HEK293 (cell line): ENCODE results near the gene STXBP4.

Experiments
- CTCF ChIA-PET: fragments of 350-600 bp; formaldehyde crosslinking; extraction: SDS; loops from one replicate; lab custom pipeline; 2021; ENCODE audit warnings: antibody characterized with exemption; lab: Yijun Ruan, JAX
- POLR2A ChIA-PET: fragments of 300-600 bp; formaldehyde crosslinking; extraction: SDS; loops from one replicate; lab custom pipeline; 2020; ENCODE audit warnings: antibody characterized with exemption, inconsistent platforms; lab: Yijun Ruan, JAX
- H3K27ac ChIP-seq: fragments of 200-500 bp; sonication (Bioruptor generic); 2 replicates; pipeline ENCODE4 v1.5.1; 2014; ENCODE audit warnings: low read depth, low read length, control low read depth, inconsistent platforms; ENCODE audit errors: extremely low read depth
- H3K36me3 ChIP-seq, 2 experiments: fragments of 200-500 bp in 1 of 2; sonication (Bioruptor generic) in 1 of 2; 1 replicate in 1 of 2; 2 replicates in 1 of 2; pipeline ENCODE4 v1.5.1; 2014 to 2017; ENCODE audit warnings: inconsistent platforms in 2 of 2, low read length in 2 of 2; ENCODE audit not compliant: control insufficient read depth in 2 of 2, insufficient read depth in 1 of 2
- H3K4me1 ChIP-seq: fragments of 200-500 bp; sonication (Bioruptor generic); 2 replicates; pipeline ENCODE4 v1.5.1; 2014; ENCODE audit warnings: mild to moderate bottlenecking, low read length, inconsistent platforms; ENCODE audit not compliant: control insufficient read depth, insufficient read depth
- H3K4me3 ChIP-seq: 2 replicates; pipeline ENCODE4 v1.5.1; 2011; ENCODE audit warnings: low read depth, mild to moderate bottlenecking, control low read depth, low read length, moderate library complexity
- H3K9me3 ChIP-seq: fragments of 200-500 bp; sonication (Bioruptor generic); 2 replicates; pipeline ENCODE4 v1.5.1; 2014; ENCODE audit warnings: low read depth, low read length, inconsistent platforms; ENCODE audit not compliant: control insufficient read depth, insufficient read depth
- CTCF ChIP-seq: fragments of 450-650 bp; formaldehyde crosslinking; IDR thresholded peaks from 2 replicates; pipeline ENCODE4 v1.5.1; 2016; ENCODE audit warnings: missing biosample characterization, missing genetic modification characterization
- FEZF1 ChIP-seq: fragments of 450-650 bp; formaldehyde crosslinking; IDR thresholded peaks from 2 replicates; pipeline ENCODE4 v1.5.1; 2016; ENCODE audit warnings: missing biosample characterization, missing genetic modification characterization
- GLI2 ChIP-seq: fragments of 450-650 bp; formaldehyde crosslinking; IDR thresholded peaks from 2 replicates; pipeline ENCODE4; 2017; ENCODE audit warnings: missing biosample characterization, missing genetic modification characterization, low read depth, borderline replicate concordance
- GLIS1 ChIP-seq: fragments of 450-650 bp; formaldehyde crosslinking; IDR thresholded peaks from 2 replicates; pipeline ENCODE4 v1.5.1; 2016; ENCODE audit warnings: missing biosample characterization, missing genetic modification characterization
- KLF8 ChIP-seq: fragments of 450-650 bp; formaldehyde crosslinking; IDR thresholded peaks from 2 replicates; pipeline ENCODE4 v1.5.1; 2016; ENCODE audit warnings: missing biosample characterization, missing genetic modification characterization
- SALL2 ChIP-seq: fragments of 450-650 bp; formaldehyde crosslinking; IDR thresholded peaks from 2 replicates; pipeline ENCODE4 v1.5.0; 2017; ENCODE audit warnings: missing biosample characterization, mild to moderate bottlenecking, missing genetic modification characterization, borderline replicate concordance
- ZBTB1 ChIP-seq: fragments of 450-650 bp; formaldehyde crosslinking; IDR thresholded peaks from 2 replicates; pipeline ENCODE4 v1.5.1; 2016; ENCODE audit warnings: missing biosample characterization, missing genetic modification characterization
- ZBTB44 ChIP-seq: fragments of 450-650 bp; IDR thresholded peaks from 2 replicates; pipeline ENCODE4 v1.5.1; 2018; ENCODE audit warnings: missing biosample characterization, mild to moderate bottlenecking, missing genetic modification characterization
- ZFP37 ChIP-seq: fragments of 450-650 bp; formaldehyde crosslinking; IDR thresholded peaks from 2 replicates; pipeline ENCODE4 v1.5.1; 2016; ENCODE audit warnings: missing biosample characterization, missing genetic modification characterization
- ZNF138 ChIP-seq: fragments of 450-650 bp; formaldehyde crosslinking; IDR thresholded peaks from 2 replicates; pipeline ENCODE4 v1.5.1; 2016; ENCODE audit warnings: missing biosample characterization, missing genetic modification characterization, borderline replicate concordance
- ZNF174 ChIP-seq: fragments of 450-650 bp; formaldehyde crosslinking; IDR thresholded peaks from 2 replicates; pipeline ENCODE4 v1.5.0; 2017; ENCODE audit warnings: missing biosample characterization, mild to moderate bottlenecking, missing genetic modification characterization
- ZNF184 ChIP-seq: fragments of 450-650 bp; IDR thresholded peaks from 2 replicates; pipeline ENCODE4 v1.5.1; 2018; ENCODE audit warnings: missing biosample characterization, mild to moderate bottlenecking, missing genetic modification characterization
- ZNF19 ChIP-seq: fragments of 450-650 bp; formaldehyde crosslinking; IDR thresholded peaks from 2 replicates; pipeline ENCODE4; 2016; ENCODE audit warnings: missing biosample characterization, missing genetic modification characterization, low read depth
- ZNF214 ChIP-seq: fragments of 450-650 bp; formaldehyde crosslinking; IDR thresholded peaks from 2 replicates; pipeline ENCODE4 v1.5.1; 2017; ENCODE audit warnings: missing biosample characterization, mild to moderate bottlenecking, missing genetic modification characterization, borderline replicate concordance
- ZNF23 ChIP-seq: fragments of 450-650 bp; formaldehyde crosslinking; IDR thresholded peaks from 2 replicates; pipeline ENCODE4 v1.5.1; 2016; ENCODE audit warnings: missing biosample characterization, missing genetic modification characterization, borderline replicate concordance
- ZNF354C ChIP-seq: fragments of 450-650 bp; formaldehyde crosslinking; IDR thresholded peaks from 2 replicates; pipeline ENCODE4 v1.5.1; 2016; ENCODE audit warnings: missing biosample characterization, missing genetic modification characterization, low read depth, borderline replicate concordance
- ZNF529 ChIP-seq: fragments of 450-650 bp; formaldehyde crosslinking; IDR thresholded peaks from 2 replicates; pipeline ENCODE4 v1.5.1; 2017; ENCODE audit warnings: missing genetic modification characterization, missing biosample characterization; ENCODE audit not compliant: insufficient replicate concordance
- ZNF544 ChIP-seq: fragments of 450-650 bp; formaldehyde crosslinking; IDR thresholded peaks from 2 replicates; pipeline ENCODE4 v1.5.0; 2017; ENCODE audit warnings: missing biosample characterization, missing genetic modification characterization
- ZNF549 ChIP-seq: fragments of 450-650 bp; IDR thresholded peaks from 2 replicates; pipeline ENCODE4 v1.5.1; 2018; ENCODE audit warnings: missing biosample characterization, missing genetic modification characterization, mild to moderate bottlenecking, inconsistent platforms, moderate library complexity
- ZNF623 ChIP-seq: fragments of 450-650 bp; formaldehyde crosslinking; IDR thresholded peaks from 2 replicates; pipeline ENCODE4 v1.5.1; 2016; ENCODE audit warnings: missing biosample characterization, missing genetic modification characterization
- ZNF658 ChIP-seq: fragments of 450-650 bp; formaldehyde crosslinking; IDR thresholded peaks from 2 replicates; pipeline ENCODE4; 2016; ENCODE audit warnings: missing biosample characterization, missing genetic modification characterization
- ZNF704 ChIP-seq: fragments of 450-650 bp; formaldehyde crosslinking; IDR thresholded peaks from 2 replicates; pipeline ENCODE4 v1.5.1; 2016; ENCODE audit warnings: missing biosample characterization, missing genetic modification characterization

STXBP4 gene

GRCh38 chr17:55133583-55133982 lies 165.0 kb downstream of the STXBP4 start:
- H3K4me1 ChIP-seq, result no peaks in the 10 kb centered on the region
- H3K9me3 ChIP-seq, result no peaks in the 10 kb centered on the region
- TF ChIP-seq FEZF1 (tag by site-specific recombination) (no peak), ZNF544 (tag by site-specific recombination) (no peak), ZNF174 (tag by site-specific recombination) (no peak), CTCF (tag by site-specific recombination) (no peak), SALL2 (tag by site-specific recombination) (no peak), ZBTB1 (no peak), ZNF19 (no peak), ZNF23 (no peak)
- H3K4me3 ChIP-seq, result no peak overlapping the region
- ChIA-PET CTCF (interaction anchor here (0.7 kb wide), 1 partner anchor 637 kb away, joined by 5 read pairs; no protein-coding TSS in a partner anchor), POLR2A (no interaction called here)
- no peaks in the 10 kb centered on the region for H3K36me3 ChIP-seq
- no peak overlapping the region for H3K27ac ChIP-seq

- no peaks in the 10 kb centered on the region for H3K9me3 ChIP-seq
- CTCF ChIA-PET, result no interaction called here
- POLR2A ChIA-PET, result no interaction called here
- TF ChIP-seq ZNF214 (tag by site-specific recombination) (no peak), ZNF138 (tag by site-specific recombination) (no peak), GLI2 (tag by site-specific recombination) (no peak), ZNF529 (tag by site-specific recombination) (no peak), ZNF623 (tag by site-specific recombination) (no peak), ZNF184 (no peak), GLIS1 (tag by site-specific recombination) (no peak)
- no peaks in the 10 kb centered on the region for H3K4me1 ChIP-seq
- H3K27ac ChIP-seq, result no peak overlapping the region
- no peaks in the 10 kb centered on the region for H3K36me3 ChIP-seq
- no peak overlapping the region for H3K4me3 ChIP-seq
Observed at GRCh38 chr17:55134486-55135157, 166.1 kb downstream of the STXBP4 start.

GRCh38 chr17:55140809-55141208 lies 172.2 kb downstream of the STXBP4 start:
- no peak overlapping the region for H3K27ac ChIP-seq
- H3K4me3 ChIP-seq, result no peak overlapping the region
- TF ChIP-seq ZNF544 (tag by site-specific recombination) (no peak), ZNF549 (tag by site-specific recombination) (no peak), KLF8 (tag by site-specific recombination) (no peak), ZBTB44 (tag by site-specific recombination) (no peak), ZNF704 (tag by site-specific recombination) (no peak), ZNF658 (tag by site-specific recombination) (no peak), ZFP37 (tag by site-specific recombination) (no peak), ZNF354C (tag by site-specific recombination) (no peak)
- peaks cover 0 to 8% of the 10 kb centered on the region in 2 experiments; a peak in 1 of 3 replicates for H3K36me3 ChIP-seq
- ChIA-PET POLR2A (no interaction called here), CTCF (no interaction called here)
- H3K9me3 ChIP-seq, result no peaks in the 10 kb centered on the region
- H3K4me1 ChIP-seq, result no peaks in the 10 kb centered on the region
